Lung (tissue), 12 donors: ENCODE data around the gene CUEDC2. TPM values are rescaled to one million over a fixed set of nuclear protein-coding genes. Genes with fewer than 3 reads are reported as not detected.
A peak's percentile ranks its signal among the peaks of the same experiment; 100 is the strongest.

Source experiments
- ATAC-seq: fragments of 200-7000 bp; cut with Tn5 transposase; one replicate; pipeline ENCODE4 v1.9.1; 2020; ENCODE audit warnings: moderate number of reproducible peaks; ENCODE audit not compliant: insufficient read depth, low FRiP score
- DNase-seq, 3 donors: peaks; one replicate each; pipeline ENCODE4 v3.0.0-alpha.2; 2013 to 2017
- H3K27ac ChIP-seq, 2 donors: one replicate each; pipeline ENCODE4 v1.5.1; 2013; ENCODE audit warnings: mild to moderate bottlenecking in 2 of 2, moderate library complexity in 2 of 2, control low read depth in 1 of 2, inconsistent platforms in 1 of 2, low read depth in 1 of 2, low read length in 1 of 2
- H3K27me3 ChIP-seq, 3 donors: one replicate each; pipeline ENCODE4 v1.5.1; 2013; ENCODE audit warnings: low read length in 2 of 3; ENCODE audit not compliant: control insufficient read depth in 3 of 3, insufficient read depth in 3 of 3
- H3K36me3 ChIP-seq, 4 donors: one replicate each; pipeline ENCODE4 v1.5.1; 2013; ENCODE audit warnings: low read length in 4 of 4, mild to moderate bottlenecking in 1 of 4, moderate library complexity in 1 of 4; ENCODE audit not compliant: control insufficient read depth in 4 of 4, insufficient read depth in 4 of 4
- H3K4me1 ChIP-seq, 5 donors: one replicate each; pipeline ENCODE4 v1.5.1; 2013; ENCODE audit warnings: low read length in 5 of 5, mild to moderate bottlenecking in 2 of 5, moderate library complexity in 1 of 5; ENCODE audit not compliant: control insufficient read depth in 5 of 5, insufficient read depth in 5 of 5
- H3K4me3 ChIP-seq: one replicate; pipeline ENCODE4 v1.5.1; 2013; ENCODE audit warnings: mild to moderate bottlenecking, control low read depth, moderate library complexity
- H3K9ac ChIP-seq, 2 donors: one replicate each; pipeline ENCODE4 v1.5.1; 2013; ENCODE audit warnings: low read length in 2 of 2, control low read depth in 1 of 2; ENCODE audit not compliant: insufficient read depth in 1 of 2
- H3K9me3 ChIP-seq, 4 donors: one replicate each; pipeline ENCODE4 v1.5.1; 2013; ENCODE audit warnings: low read length in 3 of 4, mild to moderate bottlenecking in 1 of 4, moderate library complexity in 1 of 4; ENCODE audit not compliant: control insufficient read depth in 4 of 4, insufficient read depth in 3 of 4
- CTCF ChIP-seq: IDR thresholded peaks from 2 replicates; pipeline ENCODE4 v1.5.1; 2012; ENCODE audit warnings: mild to moderate bottlenecking; ENCODE audit errors: control extremely low read depth, extremely low read depth
- WGBS, 2 donors: extraction: QIAGEN DNeasy Blood & Tissue Kit; methylation state at CpG; one replicate each; pipeline ENCODE4 v1.1.7; 2013; 5-methylcytosine and 5-hydroxymethylcytosine counted together
- polyA plus RNA-seq, 2 donors: library from polyadenylated mRNA; stranded (reverse); fragments of 200-250 nt; gene quantifications; one replicate each; pipeline ENCODE4 v1.2.1, GENCODE V29; 2013
- total RNA-seq, 2 donors: library from RNA; depleted of rRNA in 1 of 2; stranded (reverse); fragments of >200 nt in 1 of 2; gene quantifications; one replicate each; pipeline ENCODE4 v1.2.1, GENCODE V29; 2014 to 2021
- donor health status: control.
- donor health status: control.
- donor health status: Bipolar disorder and iron deficiency.
- donor health status: healthy.
- donor health status: DM: yes; HTN: yes; CAD: no.

Gene CUEDC2
- total and polyA plus RNA-seq, 4 donors, result 33.4 to 63.8 (median 44.1) TPM

- DNase-seq (peak; percentile 87 to 92 (median 89)), ATAC-seq (peak; percentile 97)
- peaks cover 0 to 16% (median 6%) of the 10 kb centered on the region in 5 donors for H3K4me1 ChIP-seq
- H3K27ac ChIP-seq, result peak overlapping the region in 1 of 2 donors; percentile 21
- no peak for TF ChIP-seq CTCF
- peaks cover 0 to 3% (median 0%) of the 10 kb centered on the region in 3 donors for H3K27me3 ChIP-seq
- 3 to 4% methylated on average over 46 to 54 of the region's 54 CpGs for WGBS, 2 donors
- no peaks in the 10 kb centered on the region for H3K9me3 ChIP-seq
- H3K4me3 ChIP-seq, result peak overlapping the region; percentile 59
- H3K36me3 ChIP-seq, result no peaks in the 10 kb centered on the region
- H3K9ac ChIP-seq, result peak overlapping the region in 1 of 2 donors; percentile 75
These were observed 29.0 kb upstream of the CUEDC2 start for GRCh38 chr10:102461187-102462054.

- H3K4me1 ChIP-seq, result peaks cover 0 to 16% (median 7%) of the 10 kb centered on the region in 5 donors
- DNase-seq (no peak), ATAC-seq (no peak)
- peaks cover 0 to 3% (median 0%) of the 10 kb centered on the region in 3 donors for H3K27me3 ChIP-seq
- TF ChIP-seq CTCF, result no peak
- peak overlapping the region in 1 of 2 donors; percentile 1 for H3K27ac ChIP-seq
- peaks cover 0 to under 1% (median 0%) of the 10 kb centered on the region in 4 donors for H3K36me3 ChIP-seq
- peak overlapping the region; percentile 59 for H3K4me3 ChIP-seq
- H3K9me3 ChIP-seq, result no peaks in the 10 kb centered on the region
- WGBS, 2 donors, result 24 to 29% methylated on average over 8 of the region's 8 CpGs
- peak overlapping the region in 1 of 2 donors; percentile 75 for H3K9ac ChIP-seq
These were observed 28.4 kb upstream of the CUEDC2 start for GRCh38 chr10:102460836-102461186.

GRCh38 chr10:102458656-102459055 is 26.3 kb upstream of the CUEDC2 start:
- DNase-seq (no peak), ATAC-seq (no peak)
- H3K27me3 ChIP-seq, result peaks cover 0 to 3% (median 0%) of the 10 kb centered on the region in 3 donors
- peaks cover 0 to 2% (median 0%) of the 10 kb centered on the region in 4 donors for H3K36me3 ChIP-seq
- H3K4me1 ChIP-seq, result peaks cover 0 to 16% (median 7%) of the 10 kb centered on the region in 5 donors
- no peaks in the 10 kb centered on the region for H3K9me3 ChIP-seq
- no peak for TF ChIP-seq CTCF
- no peak overlapping the region for H3K4me3 ChIP-seq
- WGBS, 2 donors, result 79 to 87% methylated on average over 4 of the region's 4 CpGs
- no peak overlapping the region for H3K27ac ChIP-seq
- no peak overlapping the region for H3K9ac ChIP-seq
